Dendritic cell treated with granulocyte-macrophage colony-stimulating factor and Interleukin-4, amounts not matched to agents 40 ng/mL and 50 ng/mL, for 4 days (primary cell): Measurements from ENCODE around the gene PLCB4.

Experiments used
- H3K27ac Mint-ChIP-seq: one replicate; pipeline ENCODE4 v1.8.0; 2022; ENCODE audit warnings: mild to moderate bottlenecking, mixed read lengths
- H3K27me3 Mint-ChIP-seq: one replicate; pipeline ENCODE4 v1.8.0; 2022; ENCODE audit warnings: mild to moderate bottlenecking, mixed read lengths
- H3K36me3 Mint-ChIP-seq: one replicate; pipeline ENCODE4 v1.8.0; 2022; ENCODE audit warnings: low read depth, mixed read lengths
- H3K4me1 Mint-ChIP-seq: one replicate; pipeline ENCODE4 v1.8.0; 2022; ENCODE audit warnings: low read depth, mixed read lengths
- H3K4me3 Mint-ChIP-seq: one replicate; pipeline ENCODE4 v1.8.0; 2022; ENCODE audit warnings: mild to moderate bottlenecking, moderate library complexity, mixed read lengths
- H3K9me3 Mint-ChIP-seq: one replicate; pipeline ENCODE4 v1.8.0; 2022; ENCODE audit warnings: mixed read lengths
- intact Hi-C: fragments of 100-400 bp; cut with micrococcal nuclease; formaldehyde crosslinking; loops from one replicate; pipeline ENCODE4 v1.15.0; 2022

PLCB4 gene

GRCh38 chr20:9322661-9323060 lies 253.8 kb downstream of the PLCB4 start:
- no peak overlapping the region for H3K27ac Mint-ChIP-seq
- H3K36me3 Mint-ChIP-seq = no peaks in the 10 kb centered on the region
- no peaks in the 10 kb centered on the region for H3K27me3 Mint-ChIP-seq
- H3K9me3 Mint-ChIP-seq = peaks cover 9% of the 10 kb centered on the region
- H3K4me3 Mint-ChIP-seq = no peak overlapping the region
- peaks cover 18% of the 10 kb centered on the region for H3K4me1 Mint-ChIP-seq
- intact Hi-C loops = no loop called here

DNA sequence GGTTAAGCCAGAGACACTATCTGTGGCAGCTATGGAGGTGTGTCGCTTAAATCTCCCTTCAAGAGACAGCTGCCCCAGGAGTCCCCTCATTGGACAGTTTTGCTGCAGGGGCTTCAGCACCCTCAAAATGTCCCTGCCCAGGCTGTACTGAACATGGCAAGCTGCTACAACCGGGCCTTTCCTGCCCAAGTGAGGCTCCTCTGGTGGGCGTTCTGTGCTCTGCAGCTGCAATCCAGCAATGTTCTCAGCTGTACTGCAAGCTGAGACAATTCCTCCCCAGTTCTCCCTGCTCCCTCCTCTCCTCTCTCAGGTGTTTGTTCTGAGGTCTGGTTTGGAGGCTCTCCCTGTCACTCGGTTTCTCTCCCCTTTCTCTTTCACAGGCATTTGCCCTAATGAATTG lies 254.7 kb downstream of the PLCB4 start:
- Mint-ChIP-seq H3K27me3 (no peaks in the 10 kb centered on the region), H3K27ac (no peak overlapping the region), H3K9me3 (peaks cover 9% of the 10 kb centered on the region), H3K4me1 (peaks cover 18% of the 10 kb centered on the region), H3K4me3 (no peak overlapping the region), H3K36me3 (no peaks in the 10 kb centered on the region)
- intact Hi-C loops = no loop called here

- no peaks in the 10 kb centered on the region for H3K36me3 Mint-ChIP-seq
- H3K4me1 Mint-ChIP-seq = peaks cover 5% of the 10 kb centered on the region
- H3K27me3 Mint-ChIP-seq = no peaks in the 10 kb centered on the region
- intact Hi-C loops = no loop called here
- H3K27ac Mint-ChIP-seq = no peak overlapping the region
- no peak overlapping the region for H3K4me3 Mint-ChIP-seq
- H3K9me3 Mint-ChIP-seq = no peaks in the 10 kb centered on the region
Measured at GRCh38 chr20:9329355-9330101, 260.6 kb downstream of the PLCB4 start.

- Mint-ChIP-seq H3K9me3 (no peaks in the 10 kb centered on the region), H3K36me3 (no peaks in the 10 kb centered on the region), H3K27me3 (no peaks in the 10 kb centered on the region), H3K27ac (no peak overlapping the region), H3K4me1 (peaks cover 3% of the 10 kb centered on the region), H3K4me3 (no peak overlapping the region)
- intact Hi-C loops = no loop called here
Measured at GRCh38 chr20:9330151-9330550, 261.3 kb downstream of the PLCB4 start.

- H3K9me3 Mint-ChIP-seq = no peaks in the 10 kb centered on the region
- H3K36me3 Mint-ChIP-seq = no peaks in the 10 kb centered on the region
- H3K4me1 Mint-ChIP-seq = no peaks in the 10 kb centered on the region
- no peak overlapping the region for H3K27ac Mint-ChIP-seq
- intact Hi-C loops = no loop called here
- no peaks in the 10 kb centered on the region for H3K27me3 Mint-ChIP-seq
- H3K4me3 Mint-ChIP-seq = no peak overlapping the region
Measured at GRCh38 chr20:9331707-9332435, 263.0 kb downstream of the PLCB4 start.

GRCh38 chr20:9332791-9333479 lies 264.0 kb downstream of the PLCB4 start:
- intact Hi-C loops = no loop called here
- no peak overlapping the region for H3K27ac Mint-ChIP-seq
- H3K4me1 Mint-ChIP-seq = no peaks in the 10 kb centered on the region
- no peaks in the 10 kb centered on the region for H3K9me3 Mint-ChIP-seq
- H3K4me3 Mint-ChIP-seq = no peak overlapping the region
- no peaks in the 10 kb centered on the region for H3K27me3 Mint-ChIP-seq
- H3K36me3 Mint-ChIP-seq = no peaks in the 10 kb centered on the region

DNA sequence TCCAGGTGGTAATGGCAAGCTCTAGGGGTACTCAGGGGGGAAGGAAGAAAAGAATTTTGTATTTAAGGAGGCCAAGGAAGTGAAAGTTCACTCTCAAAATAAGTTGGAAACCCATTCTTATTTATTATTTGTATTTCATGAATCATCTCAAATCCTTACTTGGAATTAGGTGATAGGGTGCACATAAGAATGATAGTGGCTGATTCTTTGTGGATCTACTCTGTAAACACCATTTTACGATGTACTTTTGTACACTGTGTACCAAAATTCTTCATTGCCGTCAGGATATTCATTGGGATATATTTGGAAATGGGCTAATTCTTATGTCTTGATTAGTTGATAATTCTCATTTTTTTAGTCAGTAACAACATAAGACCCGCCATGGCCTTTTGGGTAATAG lies 266.0 kb downstream of the PLCB4 start:
- no peaks in the 10 kb centered on the region for H3K36me3 Mint-ChIP-seq
- H3K9me3 Mint-ChIP-seq = no peaks in the 10 kb centered on the region
- no peaks in the 10 kb centered on the region for H3K4me1 Mint-ChIP-seq
- no peak overlapping the region for H3K4me3 Mint-ChIP-seq
- no peak overlapping the region for H3K27ac Mint-ChIP-seq
- H3K27me3 Mint-ChIP-seq = no peaks in the 10 kb centered on the region
- intact Hi-C loops = no loop called here

GRCh38 chr20:9338101-9338500 lies 269.2 kb downstream of the PLCB4 start:
- Mint-ChIP-seq H3K4me1 (no peaks in the 10 kb centered on the region), H3K9me3 (no peaks in the 10 kb centered on the region), H3K27ac (no peak overlapping the region), H3K27me3 (no peaks in the 10 kb centered on the region), H3K36me3 (no peaks in the 10 kb centered on the region), H3K4me3 (no peak overlapping the region)
- intact Hi-C loops = no loop called here

DNA sequence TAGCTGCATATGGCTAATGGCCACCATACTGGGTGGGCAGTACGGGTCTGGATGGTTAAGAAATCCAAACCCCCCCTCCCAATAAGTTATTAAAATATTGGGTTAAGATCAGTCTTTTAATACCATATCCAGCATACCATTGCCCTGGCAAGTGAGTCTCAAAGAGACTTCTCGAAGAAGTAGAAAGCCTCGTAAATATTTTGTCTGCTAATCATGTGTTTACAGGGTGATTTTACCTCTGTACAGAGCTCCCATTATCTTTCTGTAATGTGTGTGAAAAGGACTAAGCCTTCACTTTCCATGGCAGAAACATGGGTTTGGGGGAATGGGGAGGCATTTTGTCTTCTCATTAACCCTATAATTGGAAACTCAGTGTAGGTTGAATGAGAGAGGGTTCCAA lies 270.8 kb downstream of the PLCB4 start:
- Mint-ChIP-seq H3K4me3 (no peak overlapping the region), H3K27ac (no peak overlapping the region), H3K4me1 (no peaks in the 10 kb centered on the region), H3K27me3 (no peaks in the 10 kb centered on the region), H3K9me3 (no peaks in the 10 kb centered on the region), H3K36me3 (no peaks in the 10 kb centered on the region)
- intact Hi-C loops = no loop called here

- Mint-ChIP-seq H3K36me3 (no peaks in the 10 kb centered on the region), H3K9me3 (no peaks in the 10 kb centered on the region), H3K4me1 (no peaks in the 10 kb centered on the region), H3K27ac (no peak overlapping the region), H3K27me3 (no peaks in the 10 kb centered on the region), H3K4me3 (no peak overlapping the region)
- intact Hi-C loops = no loop called here
Measured at GRCh38 chr20:9342651-9343050, 273.8 kb downstream of the PLCB4 start.

- no peak overlapping the region for H3K4me3 Mint-ChIP-seq
Measured at GRCh38 chr20:9344083-9344920, 275.4 kb downstream of the PLCB4 start.

GRCh38 chr20:9348316-9348715 lies 279.4 kb downstream of the PLCB4 start:
- no peaks in the 10 kb centered on the region for H3K4me1 Mint-ChIP-seq

More at GRCh38 chr20:9344083-9344920, 275.4 kb downstream of the PLCB4 start:
- H3K4me1 Mint-ChIP-seq = no peaks in the 10 kb centered on the region
- no peak overlapping the region for H3K27ac Mint-ChIP-seq
- no peaks in the 10 kb centered on the region for H3K9me3 Mint-ChIP-seq
- H3K36me3 Mint-ChIP-seq = no peaks in the 10 kb centered on the region
- intact Hi-C loops = no loop called here
- H3K27me3 Mint-ChIP-seq = no peaks in the 10 kb centered on the region

DNA sequence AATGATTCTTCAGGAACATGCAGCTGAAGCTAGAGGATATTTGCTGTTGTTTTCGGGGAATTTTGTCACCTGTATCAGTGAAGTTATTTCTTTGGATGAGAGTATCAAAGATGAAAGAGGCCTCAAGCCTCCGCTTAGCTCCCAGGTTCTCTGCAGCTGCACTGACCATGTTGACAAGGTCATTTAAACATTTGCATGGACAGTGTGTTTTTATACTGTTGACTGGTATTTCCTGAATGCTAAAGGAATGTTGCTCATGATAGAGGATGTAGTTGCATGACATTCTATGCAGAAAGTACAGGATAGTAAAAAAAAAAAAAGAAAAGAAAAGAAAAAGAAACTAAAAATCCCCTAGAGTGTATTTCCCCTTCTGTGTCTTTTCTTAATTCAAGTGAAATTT lies 279.9 kb downstream of the PLCB4 start:
- Mint-ChIP-seq H3K36me3 (no peaks in the 10 kb centered on the region), H3K4me1 (no peaks in the 10 kb centered on the region), H3K27me3 (no peaks in the 10 kb centered on the region), H3K4me3 (no peak overlapping the region), H3K27ac (no peak overlapping the region), H3K9me3 (no peaks in the 10 kb centered on the region)
- intact Hi-C loops = no loop called here

More at GRCh38 chr20:9348316-9348715, 279.4 kb downstream of the PLCB4 start:
- intact Hi-C loops = no loop called here
- Mint-ChIP-seq H3K27ac (no peak overlapping the region), H3K36me3 (no peaks in the 10 kb centered on the region), H3K4me3 (no peak overlapping the region), H3K9me3 (no peaks in the 10 kb centered on the region), H3K27me3 (no peaks in the 10 kb centered on the region)
